PC-3 (cell line): ENCODE data around the gene RPS4Y1. TPM values are rescaled to one million over a fixed set of nuclear protein-coding genes. Genes with fewer than 3 reads are reported as not detected.

ENCODE experiments used
- ATAC-seq: fragments of 200-7000 bp; cut with Tn5 transposase; 2 replicates; pipeline ENCODE4 v1.9.1; 2020; ENCODE audit warnings: mild to moderate bottlenecking, moderate library complexity
- BruUV-seq: library from RNA; stranded (reverse); fragments of 400-500 nt; replicated peaks from 2 replicates; lab custom pipeline; 2021; lab: Mats Ljungman, UMichigan
- CTCF ChIA-PET: fragments of 300-600 bp; sonication (Branson Sonifier 250); formaldehyde crosslinking; loops from one replicate; lab custom pipeline; 2022; ENCODE audit warnings: antibody characterized with exemption; lab: Charles Lee
- POLR2A ChIA-PET: fragments of 300-600 bp; sonication (Branson Sonifier 250); formaldehyde crosslinking; loops from one replicate; lab custom pipeline; 2022; ENCODE audit warnings: antibody characterized with exemption; ENCODE audit not compliant: unreplicated experiment; lab: Charles Lee
- DNase-seq: peaks from one replicate; pipeline ENCODE4 v3.0.0-alpha.2; 2015
- H2AFZ ChIP-seq: fragments of 300-600 bp; sonication (generic); 2 replicates; pipeline ENCODE4 v1.6.0; 2016; ENCODE audit warnings: antibody characterized with exemption, low read length
- H3F3A ChIP-seq: fragments of 300-600 bp; sonication (generic); one replicate; pipeline ENCODE4 v1.6.0; 2017; ENCODE audit warnings: antibody characterized with exemption, low read length, control low read depth, mild to moderate bottlenecking; ENCODE audit not compliant: unreplicated experiment
- H3K27ac ChIP-seq: fragments of 300-600 bp; sonication (generic); 2 replicates; pipeline ENCODE4 v1.5.1; 2016; ENCODE audit warnings: mild to moderate bottlenecking, low read length
- H3K27me3 ChIP-seq: fragments of 300-600 bp; sonication (generic); 2 replicates; pipeline ENCODE4 v1.6.1; 2016; ENCODE audit warnings: low read length, mixed read lengths
- H3K36me3 ChIP-seq: fragments of 300-600 bp; sonication (generic); 2 replicates; pipeline ENCODE4 v1.6.1; 2016; ENCODE audit warnings: low read depth, mixed run types, low read length, mixed read lengths
- H3K4me1 ChIP-seq: fragments of 300-600 bp; sonication (generic); 2 replicates; pipeline ENCODE4 v1.5.1; 2016; ENCODE audit warnings: low read length; ENCODE audit not compliant: insufficient read depth
- H3K4me2 ChIP-seq: fragments of 300-600 bp; sonication (generic); 2 replicates; pipeline ENCODE4 v1.6.0; 2016; ENCODE audit warnings: low read length
- H3K4me3 ChIP-seq: fragments of 300-600 bp; sonication (generic); 2 replicates; pipeline ENCODE4 v1.5.1; 2016; ENCODE audit warnings: mild to moderate bottlenecking, low read length, mixed read lengths
- H3K79me2 ChIP-seq: fragments of 300-600 bp; sonication (generic); 2 replicates; pipeline ENCODE4 v1.6.1; 2017; ENCODE audit warnings: low read length, mixed read lengths
- H3K9ac ChIP-seq: fragments of 300-600 bp; sonication (generic); 2 replicates; pipeline ENCODE4 v1.6.0; 2016; ENCODE audit warnings: mild to moderate bottlenecking, low read length
- H3K9me2 ChIP-seq: fragments of 300-600 bp; sonication (generic); replicated peaks from 2 replicates; pipeline ENCODE4 v1.6.1; 2016; ENCODE audit warnings: mixed run types, low read length, mixed read lengths
- H3K9me3 ChIP-seq: fragments of 300-600 bp; sonication (generic); 2 replicates; pipeline ENCODE4 v1.6.1; 2016; ENCODE audit warnings: low read length, mixed read lengths
- H4K20me1 ChIP-seq: fragments of 300-600 bp; sonication (generic); 2 replicates; pipeline ENCODE4 v1.6.1; 2016; ENCODE audit warnings: low read length, mixed read lengths
- CTCF ChIP-seq: fragments of 300-600 bp; sonication (generic); conservative IDR thresholded peaks from 2 replicates; pipeline ENCODE4 v1.5.1; 2017; ENCODE audit warnings: antibody characterized with exemption, low read depth, mild to moderate bottlenecking, low read length
- EZH2 ChIP-seq: fragments of 300-600 bp; sonication (generic); IDR thresholded peaks from one replicate; pipeline ENCODE4 v1.6.1; 2017; ENCODE audit warnings: antibody characterized with exemption, mild to moderate bottlenecking, low read length; ENCODE audit not compliant: unreplicated experiment
- EZH2phosphoT487 ChIP-seq: fragments of 300-600 bp; sonication (generic); IDR thresholded peaks from 2 replicates; pipeline ENCODE4 v1.6.1; 2018; ENCODE audit warnings: mild to moderate bottlenecking, antibody characterized with exemption, low read length, borderline replicate concordance
- intact Hi-C: fragments of 100-400 bp; cut with micrococcal nuclease; formaldehyde crosslinking; loops from 2 replicates; pipeline ENCODE4 v1.9.0; 2023
- total RNA-seq: library from RNA; depleted of rRNA; stranded (reverse); fragments of >200 nt; gene quantifications from 2 replicates; pipeline ENCODE4 v1.2.3, GENCODE V29; 2014

Gene RPS4Y1
- total RNA-seq, 1 experiment from 2014 or later = not detected

GRCh38 chrY:2857686-2858085 lies 16.3 kb downstream of the RPS4Y1 start:
- H3K4me2 ChIP-seq = no peak overlapping the region
- DNase-seq (no peak), ATAC-seq (no peak)
- no peaks in the 10 kb centered on the region for H3K9me2 ChIP-seq
- no peaks in the 10 kb centered on the region for H3K79me2 ChIP-seq
- no peaks in the 10 kb centered on the region for H4K20me1 ChIP-seq
- no peak overlapping the region for H3K27ac ChIP-seq
- no peak overlapping the region for H3K9ac ChIP-seq
- BruUV-seq = no TSS peak
- H3K4me3 ChIP-seq = no peak overlapping the region
- no peaks in the 10 kb centered on the region for H3F3A ChIP-seq
- intact Hi-C loops = no loop called here
- ChIA-PET CTCF (no interaction called here), POLR2A (no interaction called here)
- no peaks in the 10 kb centered on the region for H3K27me3 ChIP-seq
- H2AFZ ChIP-seq = no peak overlapping the region
- TF ChIP-seq CTCF (no peak), EZH2 (no peak), EZH2phosphoT487 (no peak)
- no peaks in the 10 kb centered on the region for H3K4me1 ChIP-seq
- no peaks in the 10 kb centered on the region for H3K36me3 ChIP-seq
- H3K9me3 ChIP-seq = no peaks in the 10 kb centered on the region

GRCh38 chrY:2859782-2860181 lies 18.4 kb downstream of the RPS4Y1 start:
- H3F3A ChIP-seq = no peaks in the 10 kb centered on the region
- H3K4me2 ChIP-seq = no peak overlapping the region
- H3K4me3 ChIP-seq = no peak overlapping the region
- no peak for ATAC-seq
- H3K36me3 ChIP-seq = no peaks in the 10 kb centered on the region
- H3K4me1 ChIP-seq = no peaks in the 10 kb centered on the region
- H3K79me2 ChIP-seq = no peaks in the 10 kb centered on the region
- H3K9ac ChIP-seq = no peak overlapping the region
- DNase-seq = no peak
- no peak overlapping the region for H2AFZ ChIP-seq
- H3K9me3 ChIP-seq = no peaks in the 10 kb centered on the region
- ChIA-PET POLR2A (no interaction called here), CTCF (no interaction called here)
- intact Hi-C loops = no loop called here
- no peaks in the 10 kb centered on the region for H3K27me3 ChIP-seq
- BruUV-seq = no TSS peak
- no peaks in the 10 kb centered on the region for H4K20me1 ChIP-seq
- no peak overlapping the region for H3K27ac ChIP-seq
- TF ChIP-seq CTCF (no peak), EZH2phosphoT487 (no peak), EZH2 (no peak)
- no peaks in the 10 kb centered on the region for H3K9me2 ChIP-seq

- H3F3A ChIP-seq = no peaks in the 10 kb centered on the region
- no peak overlapping the region for H2AFZ ChIP-seq
- intact Hi-C loops = no loop called here
- ChIA-PET POLR2A (no interaction called here), CTCF (no interaction called here)
- H3K27ac ChIP-seq = no peak overlapping the region
- no peaks in the 10 kb centered on the region for H4K20me1 ChIP-seq
- H3K9ac ChIP-seq = no peak overlapping the region
- no peak for ATAC-seq
- no peaks in the 10 kb centered on the region for H3K9me2 ChIP-seq
- no peaks in the 10 kb centered on the region for H3K36me3 ChIP-seq
- DNase-seq = no peak
- no TSS peak for BruUV-seq
- H3K4me3 ChIP-seq = no peak overlapping the region
- H3K27me3 ChIP-seq = no peaks in the 10 kb centered on the region
- no peaks in the 10 kb centered on the region for H3K79me2 ChIP-seq
- no peaks in the 10 kb centered on the region for H3K4me1 ChIP-seq
- no peak overlapping the region for H3K4me2 ChIP-seq
- H3K9me3 ChIP-seq = no peaks in the 10 kb centered on the region
- TF ChIP-seq CTCF = no peak
- TF ChIP-seq EZH2 = no peak
- TF ChIP-seq EZH2phosphoT487 = no peak
These were observed 19.1 kb downstream of the RPS4Y1 start for GRCh38 chrY:2860511-2860910.
